Neural cell (in vitro differentiated cells): ENCODE data around the gene CABP1. TPM values are rescaled to one million over a fixed set of nuclear protein-coding genes. Genes with fewer than 3 reads are reported as not detected.

Source experiments
- H2AFZ ChIP-seq: fragments of 200-600, 300-800 bp; sonication (generic), shearing (Covaris generic); 2 replicates; pipeline ENCODE4 v1.6.0; 2014; ENCODE audit warnings: low read depth, mild to moderate bottlenecking, antibody characterized with exemption, low read length, moderate library complexity
- H3F3A ChIP-seq: fragments of 200-600 bp; shearing (Covaris generic); 2 replicates; pipeline ENCODE4 v1.6.1; 2016; ENCODE audit warnings: mild to moderate bottlenecking, moderate library complexity, mixed read lengths, antibody characterized with exemption, low read length; ENCODE audit not compliant: insufficient read depth, poor library complexity, severe bottlenecking
- H3K27ac ChIP-seq: fragments of 200-600, 300-800 bp; sonication (generic), shearing (Covaris generic); 2 replicates; pipeline ENCODE4 v1.5.1; 2014; ENCODE audit warnings: mild to moderate bottlenecking, low read length, moderate library complexity
- H3K27me3 ChIP-seq: fragments of 300-800, 200-600 bp; sonication (generic), shearing (Covaris generic); 2 replicates; pipeline ENCODE4 v1.6.0; 2014; ENCODE audit warnings: mild to moderate bottlenecking, low read depth, low read length, moderate library complexity; ENCODE audit not compliant: insufficient read depth
- H3K36me3 ChIP-seq: fragments of 300-800, 200-600 bp; sonication (generic), shearing (Covaris generic); 2 replicates; pipeline ENCODE4 v1.5.1; 2014; ENCODE audit warnings: mild to moderate bottlenecking, antibody characterized with exemption, low read length, moderate library complexity; ENCODE audit not compliant: insufficient read depth
- H3K4me2 ChIP-seq: fragments of 300-800, 200-600 bp; sonication (generic), shearing (Covaris generic); 2 replicates; pipeline ENCODE4 v1.6.0; 2014; ENCODE audit warnings: mild to moderate bottlenecking, low read length
- H3K4me3 ChIP-seq: fragments of 300-800, 200-600 bp; sonication (generic), shearing (Covaris generic); 2 replicates; pipeline ENCODE4 v1.5.1; 2014; ENCODE audit warnings: mild to moderate bottlenecking, low read length, moderate library complexity
- H3K79me2 ChIP-seq: fragments of 200-600 bp; shearing (Covaris generic); replicated peaks from 2 replicates; pipeline ENCODE4 v1.6.0; 2014; ENCODE audit warnings: mild to moderate bottlenecking, low read length, moderate library complexity; ENCODE audit not compliant: insufficient read depth
- H3K9ac ChIP-seq: fragments of 300-800, 200-600 bp; sonication (generic), shearing (Covaris generic); 2 replicates; pipeline ENCODE4 v1.6.1; 2016; ENCODE audit warnings: mild to moderate bottlenecking, low read length, mixed read lengths
- H3K9me2 ChIP-seq: fragments of 200-600 bp; shearing (Covaris generic); 2 replicates; pipeline ENCODE4 v1.6.1; 2016; ENCODE audit warnings: mild to moderate bottlenecking, low read length, mixed read lengths; ENCODE audit not compliant: insufficient read depth
- H3K9me3 ChIP-seq: fragments of 200-600, 300-800 bp; sonication (generic), shearing (Covaris generic); 2 replicates; pipeline ENCODE4 v1.6.1; 2016; ENCODE audit warnings: mild to moderate bottlenecking, mixed run types, low read length, moderate library complexity, mixed read lengths
- H4K20me1 ChIP-seq: fragments of 200-600 bp; shearing (Covaris generic); 2 replicates; pipeline ENCODE4 v1.6.1; 2016; ENCODE audit warnings: mild to moderate bottlenecking, mixed run types; ENCODE audit not compliant: insufficient read depth
- EP300 ChIP-seq: fragments of 450-650 bp; conservative IDR thresholded peaks from 2 replicates; pipeline ENCODE4 v1.6.1; 2014; ENCODE audit warnings: antibody characterized with exemption, mild to moderate bottlenecking, moderate library complexity; ENCODE audit not compliant: poor library complexity, severe bottlenecking
- EZH2 ChIP-seq: fragments of 200-600, 300-800 bp; shearing (Covaris generic), sonication (generic); IDR thresholded peaks from 2 replicates; pipeline ENCODE4 v1.6.1; 2014; ENCODE audit warnings: antibody characterized with exemption, low read length, borderline replicate concordance, mild to moderate bottlenecking; ENCODE audit not compliant: insufficient read depth, poor library complexity, severe bottlenecking
- MXI1 ChIP-seq: fragments of 450-650 bp; conservative IDR thresholded peaks from 2 replicates; pipeline ENCODE4 v1.6.1; 2014; ENCODE audit warnings: antibody characterized with exemption, mild to moderate bottlenecking; ENCODE audit not compliant: poor library complexity, severe bottlenecking
- POLR2AphosphoS5 ChIP-seq: IDR thresholded peaks from 2 replicates; pipeline ENCODE4 v1.6.1; 2012
- RAD21 ChIP-seq: fragments of 450-650 bp; conservative IDR thresholded peaks from 2 replicates; pipeline ENCODE4 v1.6.1; 2014; ENCODE audit warnings: antibody characterized with exemption, mild to moderate bottlenecking, moderate library complexity
- SMC3 ChIP-seq: fragments of 450-650 bp; conservative IDR thresholded peaks from 2 replicates; pipeline ENCODE4 v1.6.1; 2014; ENCODE audit warnings: antibody characterized with exemption, mild to moderate bottlenecking, moderate library complexity; ENCODE audit not compliant: poor library complexity
- TAF1 ChIP-seq: IDR thresholded peaks from 2 replicates; pipeline ENCODE4 v1.6.1; 2012; ENCODE audit warnings: low read depth
- polyA plus RNA-seq: library from polyadenylated mRNA; depleted of rRNA; stranded (reverse); fragments of >200 nt; gene quantifications from 2 replicates; pipeline ENCODE4 v1.2.3, GENCODE V29; 2014
- TF ChIP-seq, protein P1 (sequence below): fragments of 450-650 bp; IDR thresholded peaks from 2 replicates; pipeline ENCODE4 v1.5.1; 2014; ENCODE audit warnings: antibody characterized with exemption, mild to moderate bottlenecking, moderate library complexity; ENCODE audit not compliant: poor library complexity, severe bottlenecking
- TF ChIP-seq, protein P2 (sequence below): IDR thresholded peaks from 2 replicates; pipeline ENCODE4 v1.6.1; 2012; ENCODE audit warnings: borderline replicate concordance

The CABP1 gene
- polyA plus RNA-seq, 1 donor from 2014 or later, result 0.71 TPM

DNA sequence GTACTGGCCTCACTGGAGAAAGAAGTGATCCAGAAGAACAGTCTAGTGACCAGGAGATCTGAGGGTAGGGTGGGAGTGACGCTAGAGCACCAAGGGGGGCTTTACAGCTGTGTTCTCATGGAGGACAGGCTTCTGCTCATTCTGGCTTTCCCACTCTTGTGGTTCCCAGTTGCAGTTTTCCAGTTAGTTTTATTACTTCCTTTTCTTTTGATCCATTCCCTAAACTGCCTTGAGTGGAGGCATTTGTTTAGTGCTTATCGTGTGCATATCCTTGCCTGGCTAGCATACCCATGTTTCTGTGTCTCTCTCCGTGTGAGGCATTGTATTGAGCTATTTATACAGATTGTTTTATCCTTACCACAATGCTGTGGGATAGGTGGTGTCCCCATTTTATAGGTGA, 50.6 kb downstream of the CABP1 start:
- H4K20me1 ChIP-seq, result no peaks in the 10 kb centered on the region
- no peak overlapping the region for H3K4me3 ChIP-seq
- peaks cover 5% of the 10 kb centered on the region for H3K36me3 ChIP-seq
- no peak for TF ChIP-seq POLR2AphosphoS5
- TF ChIP-seq, protein P1, sequence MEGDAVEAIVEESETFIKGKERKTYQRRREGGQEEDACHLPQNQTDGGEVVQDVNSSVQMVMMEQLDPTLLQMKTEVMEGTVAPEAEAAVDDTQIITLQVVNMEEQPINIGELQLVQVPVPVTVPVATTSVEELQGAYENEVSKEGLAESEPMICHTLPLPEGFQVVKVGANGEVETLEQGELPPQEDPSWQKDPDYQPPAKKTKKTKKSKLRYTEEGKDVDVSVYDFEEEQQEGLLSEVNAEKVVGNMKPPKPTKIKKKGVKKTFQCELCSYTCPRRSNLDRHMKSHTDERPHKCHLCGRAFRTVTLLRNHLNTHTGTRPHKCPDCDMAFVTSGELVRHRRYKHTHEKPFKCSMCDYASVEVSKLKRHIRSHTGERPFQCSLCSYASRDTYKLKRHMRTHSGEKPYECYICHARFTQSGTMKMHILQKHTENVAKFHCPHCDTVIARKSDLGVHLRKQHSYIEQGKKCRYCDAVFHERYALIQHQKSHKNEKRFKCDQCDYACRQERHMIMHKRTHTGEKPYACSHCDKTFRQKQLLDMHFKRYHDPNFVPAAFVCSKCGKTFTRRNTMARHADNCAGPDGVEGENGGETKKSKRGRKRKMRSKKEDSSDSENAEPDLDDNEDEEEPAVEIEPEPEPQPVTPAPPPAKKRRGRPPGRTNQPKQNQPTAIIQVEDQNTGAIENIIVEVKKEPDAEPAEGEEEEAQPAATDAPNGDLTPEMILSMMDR, result no peak
- TF ChIP-seq RAD21, result no peak
- no peak for TF ChIP-seq EZH2
- TF ChIP-seq MXI1, result no peak
- TF ChIP-seq SMC3, result no peak
- TF ChIP-seq EP300, result no peak
- TF ChIP-seq TAF1, result no peak
- TF ChIP-seq, protein P2, sequence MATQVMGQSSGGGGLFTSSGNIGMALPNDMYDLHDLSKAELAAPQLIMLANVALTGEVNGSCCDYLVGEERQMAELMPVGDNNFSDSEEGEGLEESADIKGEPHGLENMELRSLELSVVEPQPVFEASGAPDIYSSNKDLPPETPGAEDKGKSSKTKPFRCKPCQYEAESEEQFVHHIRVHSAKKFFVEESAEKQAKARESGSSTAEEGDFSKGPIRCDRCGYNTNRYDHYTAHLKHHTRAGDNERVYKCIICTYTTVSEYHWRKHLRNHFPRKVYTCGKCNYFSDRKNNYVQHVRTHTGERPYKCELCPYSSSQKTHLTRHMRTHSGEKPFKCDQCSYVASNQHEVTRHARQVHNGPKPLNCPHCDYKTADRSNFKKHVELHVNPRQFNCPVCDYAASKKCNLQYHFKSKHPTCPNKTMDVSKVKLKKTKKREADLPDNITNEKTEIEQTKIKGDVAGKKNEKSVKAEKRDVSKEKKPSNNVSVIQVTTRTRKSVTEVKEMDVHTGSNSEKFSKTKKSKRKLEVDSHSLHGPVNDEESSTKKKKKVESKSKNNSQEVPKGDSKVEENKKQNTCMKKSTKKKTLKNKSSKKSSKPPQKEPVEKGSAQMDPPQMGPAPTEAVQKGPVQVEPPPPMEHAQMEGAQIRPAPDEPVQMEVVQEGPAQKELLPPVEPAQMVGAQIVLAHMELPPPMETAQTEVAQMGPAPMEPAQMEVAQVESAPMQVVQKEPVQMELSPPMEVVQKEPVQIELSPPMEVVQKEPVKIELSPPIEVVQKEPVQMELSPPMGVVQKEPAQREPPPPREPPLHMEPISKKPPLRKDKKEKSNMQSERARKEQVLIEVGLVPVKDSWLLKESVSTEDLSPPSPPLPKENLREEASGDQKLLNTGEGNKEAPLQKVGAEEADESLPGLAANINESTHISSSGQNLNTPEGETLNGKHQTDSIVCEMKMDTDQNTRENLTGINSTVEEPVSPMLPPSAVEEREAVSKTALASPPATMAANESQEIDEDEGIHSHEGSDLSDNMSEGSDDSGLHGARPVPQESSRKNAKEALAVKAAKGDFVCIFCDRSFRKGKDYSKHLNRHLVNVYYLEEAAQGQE, result no peak
- no peaks in the 10 kb centered on the region for H3K27me3 ChIP-seq
- H2AFZ ChIP-seq, result no peak overlapping the region
- H3K9ac ChIP-seq, result no peak overlapping the region
- no peaks in the 10 kb centered on the region for H3K9me3 ChIP-seq
- H3K9me2 ChIP-seq, result no peaks in the 10 kb centered on the region
- H3F3A ChIP-seq, result no peaks in the 10 kb centered on the region
- H3K79me2 ChIP-seq, result peaks cover 39% of the 10 kb centered on the region
- H3K27ac ChIP-seq, result no peak overlapping the region
- H3K4me2 ChIP-seq, result no peak overlapping the region

DNA sequence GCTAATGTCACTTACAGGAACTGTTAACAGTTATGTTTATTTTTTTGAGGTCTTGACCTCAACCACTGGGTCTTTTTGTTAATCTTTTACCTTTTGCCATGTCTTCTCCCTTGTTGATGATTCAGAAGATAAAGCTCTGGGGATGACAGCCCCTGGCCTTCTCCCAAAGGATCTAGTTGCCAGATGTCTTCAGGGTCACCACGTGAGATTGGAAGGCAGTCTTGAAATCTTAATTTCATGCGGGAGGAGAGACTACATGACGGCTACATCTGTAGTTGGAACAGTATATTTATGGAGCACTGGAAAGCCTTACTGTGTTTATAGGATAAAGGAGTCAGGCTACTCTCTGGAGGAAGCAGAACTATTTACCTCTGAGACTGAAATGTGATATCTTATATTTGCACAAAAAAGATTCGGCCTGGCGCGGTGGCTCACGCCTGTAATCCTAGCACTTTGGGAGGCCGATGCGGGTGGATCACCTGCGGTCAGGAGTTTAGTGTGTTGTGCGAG, 52.2 kb downstream of the CABP1 start:
- H2AFZ ChIP-seq, result no peak overlapping the region
- peaks cover 5% of the 10 kb centered on the region for H3K36me3 ChIP-seq
- H4K20me1 ChIP-seq, result no peaks in the 10 kb centered on the region
- no peak overlapping the region for H3K27ac ChIP-seq
- no peaks in the 10 kb centered on the region for H3F3A ChIP-seq
- H3K9me3 ChIP-seq, result no peaks in the 10 kb centered on the region
- H3K4me2 ChIP-seq, result no peak overlapping the region
- TF ChIP-seq, protein P2, result no peak
- TF ChIP-seq TAF1, result no peak
- TF ChIP-seq EP300, result no peak
- no peak for TF ChIP-seq RAD21
- H3K9me2 ChIP-seq, result no peaks in the 10 kb centered on the region
- no peak overlapping the region for H3K4me3 ChIP-seq
- peaks cover 37% of the 10 kb centered on the region for H3K79me2 ChIP-seq
- H3K9ac ChIP-seq, result no peak overlapping the region
- no peaks in the 10 kb centered on the region for H3K27me3 ChIP-seq
